HG02981 (cell line): ENCODE data around the gene NADK.
A peak's percentile ranks its signal among the peaks of the same experiment; 100 is the strongest.
"Not testable (repeated sequence)": the region's sequence is repeated elsewhere in the genome, so short reads cannot be mapped to it uniquely, and the experiment has no call there.

Experiments used
- ATAC-seq: cut with Tn5 transposase; IDR thresholded peaks from one replicate; pipeline ENCODE4 v1.9.1; 2021; ENCODE audit warnings: mild to moderate bottlenecking, moderate library complexity; ENCODE audit not compliant: unreplicated experiment

NADK gene

GRCh38 chr1:1749941-1750340 lies 28.3 kb downstream of the NADK start:
- ATAC-seq: not testable (repeated sequence)

GRCh38 chr1:1748686-1749321 lies 29.5 kb downstream of the NADK start:
- ATAC-seq: no peak

GRCh38 chr1:1746566-1746909 lies 31.7 kb downstream of the NADK start:
- ATAC-seq: peak; percentile 77

GRCh38 chr1:1745651-1746565 lies 32.4 kb downstream of the NADK start:
- ATAC-seq: peak; percentile 63

GRCh38 chr1:1742529-1742928 lies 35.7 kb downstream of the NADK start:
- not testable (repeated sequence) for ATAC-seq

- ATAC-seq: not testable (repeated sequence)
These were observed 37.3 kb downstream of the NADK start for GRCh38 chr1:1741013-1741412.

- not testable (repeated sequence) for ATAC-seq
These were observed 39.4 kb downstream of the NADK start for GRCh38 chr1:1738799-1739337.

GRCh38 chr1:1737675-1738590 lies 40.3 kb downstream of the NADK start:
- ATAC-seq: not testable (repeated sequence)

- no peak for ATAC-seq
These were observed 45.9 kb downstream of the NADK start for GRCh38 chr1:1732381-1732780.

GRCh38 chr1:1730870-1731269 lies 47.4 kb downstream of the NADK start:
- ATAC-seq: no peak

- ATAC-seq: not testable (repeated sequence)
These were observed 48.0 kb downstream of the NADK start for GRCh38 chr1:1730230-1730629.

GRCh38 chr1:1729116-1729816 lies 49.0 kb downstream of the NADK start:
- ATAC-seq: not testable (repeated sequence)

GRCh38 chr1:1728308-1729005 lies 49.8 kb downstream of the NADK start:
- not testable (repeated sequence) for ATAC-seq

- not testable (repeated sequence) for ATAC-seq
These were observed 51.1 kb downstream of the NADK start for GRCh38 chr1:1727131-1727651.

GRCh38 chr1:1726088-1726487 lies 52.2 kb downstream of the NADK start:
- not testable (repeated sequence) for ATAC-seq

GRCh38 chr1:1724035-1724864 lies 54.0 kb downstream of the NADK start, which contains the start of gene CDK11A:
TSS of gene CDK11A (minus strand) at chr1:1724357. CDS start at chr1:1722818, 1,539 bp downstream.
- ATAC-seq: peak; percentile 93

- ATAC-seq: no peak
These were observed 57.1 kb downstream of the NADK start for GRCh38 chr1:1721201-1721600.
